HepG2 (cell line): ENCODE results near the gene MEF2A. TPM values are rescaled to one million over a fixed set of nuclear protein-coding genes. Genes with fewer than 3 reads are reported as not detected.

Experiments
- ATAC-seq: fragments of 200-7000 bp; cut with Tn5 transposase; 3 replicates; pipeline ENCODE4 v1.9.1; 2020; ENCODE audit warnings: mild to moderate bottlenecking, moderate library complexity
- BruUV-seq: library from RNA; stranded (reverse); fragments of 400-500 nt; replicated peaks from 2 replicates; lab custom pipeline; 2021; lab: Mats Ljungman, UMichigan
- CTCF ChIA-PET: fragments of 300-600 bp; formaldehyde crosslinking; extraction: SDS; loops from one replicate; lab custom pipeline; 2021; ENCODE audit warnings: low total read pairs, inconsistent platforms, low intra/inter-chr PET ratio; lab: Yijun Ruan, JAX
- POLR2A ChIA-PET: fragments of 350-600 bp; sonication (Branson Sonifier 250); formaldehyde crosslinking; loops from one replicate; lab custom pipeline; 2020; ENCODE audit warnings: antibody characterized with exemption, inconsistent platforms; lab: Yijun Ruan, JAX
- DNase-seq: peaks from one replicate; pipeline ENCODE4 v3.0.0-alpha.2; 2015; ENCODE audit warnings: low spot score
- FAIRE-seq: peaks from 3 replicates; lab custom pipeline; 2011; peaks lifted over from hg19 to GRCh38; lab: Jason Lieb, UNC
- H2AFZ ChIP-seq: one replicate; pipeline ENCODE4 v1.6.1; 2011; ENCODE audit warnings: low read length, inconsistent platforms
- H3K27ac ChIP-seq: fragments of 300-600 bp; 3 replicates; pipeline ENCODE4 v1.8.0; 2011; ENCODE audit warnings: mixed run types, mild to moderate bottlenecking, mixed read lengths, low read length, inconsistent platforms; ENCODE audit not compliant: insufficient read depth; ENCODE audit errors: extremely low read length
- H3K27me3 ChIP-seq, 2 experiments: fragments of 200-600 bp in 1 of 2; 2 replicates in 1 of 2; 3 replicates in 1 of 2; pipeline versions ENCODE4 v1.6.0 to v1.8.0; 2011; ENCODE audit warnings: low read length in 2 of 2, mild to moderate bottlenecking in 2 of 2, moderate library complexity in 2 of 2, inconsistent platforms in 1 of 2; ENCODE audit not compliant: insufficient read depth in 2 of 2, control insufficient read depth in 1 of 2
- H3K36me3 ChIP-seq, 2 experiments: fragments of 200-600 bp in 1 of 2; replicated peaks in 1 of 2; 2 replicates in 1 of 2; 3 replicates in 1 of 2; pipeline versions ENCODE4 v1.5.1 to v1.8.0; 2011; ENCODE audit warnings: low read length in 2 of 2, inconsistent platforms in 1 of 2; ENCODE audit not compliant: insufficient read depth in 2 of 2, control insufficient read depth in 1 of 2
- H3K4me1 ChIP-seq: 2 replicates; pipeline ENCODE4 v1.5.1; 2012; ENCODE audit warnings: low read length, inconsistent platforms; ENCODE audit not compliant: insufficient read depth
- H3K4me2 ChIP-seq: 2 replicates; pipeline ENCODE4 v1.6.0; 2011; ENCODE audit warnings: low read depth, low read length, inconsistent platforms
- H3K4me3 ChIP-seq, 3 experiments: fragments of 200-600 bp in 1 of 3; sonication (generic), shearing (Covaris generic) in 1 of 3; replicated peaks in 1 of 3; 2 replicates each; pipeline ENCODE4 v1.5.1; 2011 to 2016; ENCODE audit warnings: low read length in 3 of 3, inconsistent platforms in 2 of 3, low read depth in 2 of 3, mild to moderate bottlenecking in 2 of 3, control low read depth in 1 of 3, mixed read lengths in 1 of 3; ENCODE audit not compliant: insufficient read depth in 1 of 3
- H3K79me2 ChIP-seq: one replicate; pipeline ENCODE4 v1.6.1; 2011; ENCODE audit warnings: low read length, inconsistent platforms; ENCODE audit not compliant: insufficient read depth
- H3K9ac ChIP-seq: 2 replicates; pipeline ENCODE4 v1.6.0; 2011; ENCODE audit warnings: mild to moderate bottlenecking, low read depth, low read length, inconsistent platforms; ENCODE audit not compliant: insufficient read depth
- H3K9me3 ChIP-seq: 2 replicates; pipeline ENCODE4 v1.5.1; 2012; ENCODE audit warnings: mild to moderate bottlenecking, low read length
- H4K20me1 ChIP-seq: 2 replicates; pipeline ENCODE4 v1.6.0; 2011; ENCODE audit warnings: inconsistent platforms, mild to moderate bottlenecking, low read length, moderate library complexity; ENCODE audit not compliant: insufficient read depth
- CHD4 ChIP-seq: fragments of 200-600 bp; sonication (generic); IDR thresholded peaks from 2 replicates; pipeline ENCODE4 v1.7.0; 2017; ENCODE audit warnings: mild to moderate bottlenecking, low read length, borderline replicate concordance
- FOXK1 ChIP-seq: sonication (generic); formaldehyde crosslinking; IDR thresholded peaks from 2 replicates; pipeline ENCODE4 v1.4.0; 2020; ENCODE audit warnings: low read depth, missing genetic modification reagents, borderline replicate concordance
- HDAC2 ChIP-seq: sonication (generic); formaldehyde crosslinking; IDR thresholded peaks from 2 replicates; pipeline ENCODE4 v1.4.0; 2020; ENCODE audit warnings: missing genetic modification reagents
- HES4 ChIP-seq: sonication (generic); formaldehyde crosslinking; IDR thresholded peaks from 2 replicates; pipeline ENCODE4 v1.9.0; 2021; ENCODE audit warnings: mild to moderate bottlenecking, missing genetic modification reagents, borderline replicate concordance
- RARG ChIP-seq: sonication (generic); formaldehyde crosslinking; IDR thresholded peaks from 2 replicates; pipeline ENCODE4 v1.4.0; 2020; ENCODE audit warnings: low read depth, mild to moderate bottlenecking, missing genetic modification reagents
- SMC3 ChIP-seq: IDR thresholded peaks from 2 replicates; pipeline ENCODE4 v1.6.1; 2011; ENCODE audit warnings: low read length, improper control_type of control experiment
- STAT5B ChIP-seq: sonication (generic); formaldehyde crosslinking; IDR thresholded peaks from 2 replicates; pipeline ENCODE4 v1.4.0; 2020; ENCODE audit warnings: missing genetic modification reagents
- ZHX2 ChIP-seq, 2 experiments: sonication (generic) in 1 of 2; formaldehyde crosslinking in 1 of 2; IDR thresholded peaks; 2 replicates each; pipeline versions ENCODE4 v1.6.1 to v1.9.0; 2014 to 2022; ENCODE audit warnings: antibody characterized with exemption in 1 of 2, borderline replicate concordance in 1 of 2, inconsistent platforms in 1 of 2, low read depth in 1 of 2, missing genetic modification reagents in 1 of 2
- ZNF12 ChIP-seq: sonication (generic); formaldehyde crosslinking; IDR thresholded peaks from 2 replicates; pipeline ENCODE4 v1.5.0; 2020; ENCODE audit warnings: missing genetic modification reagents
- ZNF326 ChIP-seq: sonication (generic); formaldehyde crosslinking; IDR thresholded peaks from 2 replicates; pipeline ENCODE4 v1.4.0; 2020; ENCODE audit warnings: missing genetic modification reagents, borderline replicate concordance
- ZNF503 ChIP-seq: sonication (generic); formaldehyde crosslinking; IDR thresholded peaks from 2 replicates; pipeline ENCODE4 v1.4.0; 2020; ENCODE audit warnings: missing genetic modification reagents
- WGBS: methylation state at CpG from one replicate; pipeline ENCODE4 v1.1.6; 2017; ENCODE audit warnings: low lambda C conversion rate; 5-methylcytosine and 5-hydroxymethylcytosine counted together
- in situ Hi-C: cut with HindIII; loops from 2 replicates; pipeline ENCODE4 v1.10.0; 2017; ENCODE audit warnings: low pct_unique_long_range_greater_than_20kb; ENCODE audit not compliant: extremely low pct_ligation_motif_present
- intact Hi-C: fragments of 100-400 bp; cut with micrococcal nuclease; formaldehyde crosslinking; loops from one replicate; pipeline ENCODE4 v1.10.0; 2022; ENCODE audit not compliant: unreplicated experiment
- polyA plus RNA-seq, 8 experiments: library from polyadenylated mRNA; depleted of rRNA in 3 of 8; stranded (reverse) in 7 of 8; unstranded in 1 of 8; fragments of >200 nt; fragmentation: Illumina TruSeq in 4 of 8; extraction: Trizol in 4 of 8; gene quantifications; 2 replicates each; pipeline versions ENCODE4 v1.2.1 to v1.2.3, GENCODE V29; 2011 to 2016; ENCODE audit warnings: low read depth in 4 of 8, missing spikeins in 1 of 8, mixed read lengths in 1 of 8; ENCODE audit not compliant: insufficient read depth in 1 of 8
- total RNA-seq, 5 experiments: library from RNA; depleted of rRNA; stranded (reverse); fragments of >200 nt; fragmentation: Illumina TruSeq; extraction: Trizol; gene quantifications; 2 replicates each; pipeline ENCODE4 v1.2.3, GENCODE V29; 2016; ENCODE audit warnings: low read depth in 1 of 5
- TF ChIP-seq, protein P1 (sequence below): sonication (generic); formaldehyde crosslinking; IDR thresholded peaks from 2 replicates; pipeline ENCODE4 v1.8.0; 2022; ENCODE audit warnings: mild to moderate bottlenecking, missing genetic modification reagents, borderline replicate concordance

Gene MEF2A
- total and polyA plus RNA-seq, 2 of the 13 experiments (the other 11 are each of a cell fraction or from before 2014, with no cell fraction given) = 15.2 to 24.4 TPM

DNA sequence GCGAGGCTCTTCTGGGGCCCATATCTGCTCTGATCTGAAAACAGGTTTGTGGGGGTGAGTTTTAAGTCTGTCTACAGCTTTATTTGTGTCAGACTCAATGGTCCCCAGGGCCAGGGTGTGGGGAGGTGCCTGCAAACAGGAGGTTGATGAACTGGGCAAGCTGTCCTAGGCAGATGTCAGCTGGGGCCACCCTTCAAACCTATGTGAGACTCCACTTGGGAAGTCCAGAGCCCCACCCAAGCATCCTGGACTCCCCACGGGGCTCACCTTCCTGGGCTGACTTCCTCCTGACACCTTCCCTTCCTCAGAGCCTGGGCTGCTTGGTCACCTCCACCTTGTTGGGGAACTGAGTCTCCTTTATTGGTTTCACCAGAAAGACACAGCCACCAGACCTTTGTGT is 176.1 kb downstream of the MEF2A start:
- Histone ChIP-seq H3K4me3 (no peak overlapping the region), H2AFZ (no peak overlapping the region), H3K27me3 (peaks cover 1 to 16% of the 10 kb centered on the region in 2 experiments; a peak in 4 of 5 replicates), H3K27ac (no peak overlapping the region), H3K4me2 (no peak overlapping the region), H3K36me3 (no peaks in the 10 kb centered on the region), H3K9ac (no peak overlapping the region), H3K4me1 (peaks cover 28% of the 10 kb centered on the region), H3K79me2 (no peaks in the 10 kb centered on the region), H4K20me1 (no peaks in the 10 kb centered on the region), H3K9me3 (no peaks in the 10 kb centered on the region)
- in situ Hi-C loops (no loop called here), intact Hi-C loops (no loop called here)
- WGBS = no CpG with 5 or more reads among the region's 2 CpGs
- ATAC-seq (no peak), FAIRE-seq (no peak), DNase-seq (no peak)
- TF ChIP-seq ZNF12 (CRISPR knock-in tag) = no peak
- TF ChIP-seq ZHX2 (IDR thresholded peaks at IDR 0.05; ENCODE audit: low read depth) = no peak
- TF ChIP-seq ZHX2 (CRISPR knock-in tag; IDR thresholded peaks at IDR 0.05; ENCODE audit: borderline replicate concordance) = no peak
- no peak for TF ChIP-seq HDAC2
- no peak for TF ChIP-seq SMC3
- no peak for TF ChIP-seq ZNF503 (CRISPR knock-in tag)
- TF ChIP-seq FOXK1 (CRISPR knock-in tag) = no peak
- no peak for TF ChIP-seq HES4
- no peak for TF ChIP-seq STAT5B (CRISPR knock-in tag)
- TF ChIP-seq, protein P1, sequence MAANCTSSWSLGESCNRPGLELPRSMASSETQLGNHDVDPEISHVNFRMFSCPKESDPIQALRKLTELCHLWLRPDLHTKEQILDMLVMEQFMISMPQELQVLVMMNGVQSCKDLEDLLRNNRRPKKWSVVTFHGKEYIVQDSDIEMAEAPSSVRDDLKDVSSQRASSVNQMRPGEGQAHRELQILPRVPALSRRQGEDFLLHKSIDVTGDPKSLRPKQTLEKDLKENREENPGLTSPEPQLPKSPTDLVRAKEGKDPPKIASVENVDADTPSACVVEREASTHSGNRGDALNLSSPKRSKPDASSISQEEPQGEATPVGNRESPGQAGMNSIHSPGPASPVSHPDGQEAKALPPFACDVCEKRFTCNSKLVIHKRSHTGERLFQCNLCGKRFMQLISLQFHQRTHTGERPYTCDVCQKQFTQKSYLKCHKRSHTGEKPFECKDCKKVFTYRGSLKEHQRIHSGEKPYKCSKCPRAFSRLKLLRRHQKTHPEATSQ (CRISPR knock-in tag) = no peak
- TF ChIP-seq RARG (CRISPR knock-in tag) = no peak
- no peak for TF ChIP-seq ZNF326 (CRISPR knock-in tag)
- TF ChIP-seq CHD4 = no peak
- no TSS peak for BruUV-seq
- ChIA-PET CTCF (no interaction called here), POLR2A (interaction anchor here (1.5 kb wide), 1 partner anchor 8 kb away, joined by 5 read pairs; the partner anchor contains the start of gene LYSMD4)
